Upper lobe of right lung (tissue), 1 donor: ENCODE measurements around the gene ADAMTS18. TPM values are rescaled to one million over a fixed set of nuclear protein-coding genes. Genes with fewer than 3 reads are reported as not detected.

Experiments
- ATAC-seq: fragments of 200-7000 bp; cut with Tn5 transposase; one replicate; pipeline ENCODE4 v1.9.1; 2020; ENCODE audit warnings: mild to moderate bottlenecking, moderate library complexity
- DNase-seq: peaks from one replicate; pipeline ENCODE4 v3.0.0-alpha.2; 2020
- H3K27ac ChIP-seq: fragments of 200-600 bp; one replicate; pipeline ENCODE4 v1.8.0; 2022
- H3K27me3 ChIP-seq: fragments of 200-600 bp; one replicate; pipeline ENCODE4 v1.8.0; 2022; ENCODE audit warnings: mild to moderate bottlenecking
- H3K36me3 ChIP-seq: fragments of 200-600 bp; one replicate; pipeline ENCODE4 v1.8.0; 2022
- H3K4me1 ChIP-seq: fragments of 200-600 bp; one replicate; pipeline ENCODE4 v1.8.0; 2022
- H3K4me3 ChIP-seq: fragments of 200-600 bp; one replicate; pipeline ENCODE4 v1.8.0; 2022; ENCODE audit warnings: mild to moderate bottlenecking
- H3K9me3 ChIP-seq: fragments of 200-600 bp; one replicate; pipeline ENCODE4 v1.8.0; 2022
- intact Hi-C: fragments of 100-400 bp; cut with DNase I; formaldehyde crosslinking; loops from one replicate; pipeline ENCODE4 v1.11.0; 2022
- total RNA-seq: library from RNA; stranded (reverse); fragmentation: NEBNext Ultra II Directional; extraction: Animal tissue kit (Norgen Biotek cat#: 25700); gene quantifications from one replicate; pipeline ENCODE4 v1.2.1, GENCODE V29; 2021
- TF ChIP-seq, protein P1 (sequence below): fragments of 200-600 bp; IDR thresholded peaks from one replicate; pipeline ENCODE4 v1.8.0; 2022; ENCODE audit warnings: antibody characterized with exemption
- donor health status: DM: no; HTN: yes; CAD: no; lungs with severe emphysema.

The ADAMTS18 gene
- total RNA-seq, 1 donor from 2014 or later = 0.46 TPM

DNA sequence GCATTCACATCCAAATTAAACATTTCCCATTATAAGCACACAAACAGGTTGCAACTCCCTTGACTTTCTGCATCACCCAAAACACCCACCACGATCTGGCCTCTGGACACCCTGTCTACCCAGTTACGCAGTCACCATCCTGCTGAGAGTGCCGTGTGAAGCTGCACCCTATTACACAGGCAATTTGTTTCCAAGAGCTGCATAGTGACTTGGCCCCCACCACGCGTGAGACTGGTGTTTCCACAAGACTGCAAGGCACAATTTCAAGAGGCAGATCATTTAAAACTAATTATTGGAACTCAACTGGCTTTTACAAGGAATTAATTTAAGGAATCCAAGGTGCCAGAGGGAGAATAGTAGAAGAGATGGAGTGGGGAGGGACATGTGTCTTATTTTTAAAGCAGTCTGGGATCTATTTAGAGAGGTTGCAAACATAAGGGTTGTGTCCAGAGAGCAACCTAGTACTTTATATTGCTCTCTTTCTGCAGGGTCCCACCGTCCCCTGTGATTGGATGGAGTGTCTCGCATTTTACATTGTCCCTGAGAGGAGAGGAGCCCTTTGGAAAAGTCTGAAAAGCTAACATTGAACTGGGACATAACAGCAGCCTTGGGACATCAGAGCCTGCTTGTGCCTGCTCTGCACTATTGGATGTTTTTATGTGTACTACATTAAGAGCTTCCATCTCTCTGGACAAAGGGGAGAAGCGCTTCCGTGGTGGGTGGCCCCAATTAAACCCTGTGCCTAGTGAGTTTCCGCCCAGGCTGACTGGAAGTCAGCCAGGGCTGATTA, 8.7 kb upstream of the ADAMTS18 start:
- Histone ChIP-seq H3K4me1 (no peaks in the 10 kb centered on the region), H3K27me3 (no peaks in the 10 kb centered on the region), H3K27ac (no peak overlapping the region), H3K9me3 (no peaks in the 10 kb centered on the region), H3K36me3 (no peaks in the 10 kb centered on the region), H3K4me3 (no peak overlapping the region)
- DNase-seq (no peak), ATAC-seq (no peak)
- intact Hi-C loops = no loop called here
- TF ChIP-seq, protein P1, sequence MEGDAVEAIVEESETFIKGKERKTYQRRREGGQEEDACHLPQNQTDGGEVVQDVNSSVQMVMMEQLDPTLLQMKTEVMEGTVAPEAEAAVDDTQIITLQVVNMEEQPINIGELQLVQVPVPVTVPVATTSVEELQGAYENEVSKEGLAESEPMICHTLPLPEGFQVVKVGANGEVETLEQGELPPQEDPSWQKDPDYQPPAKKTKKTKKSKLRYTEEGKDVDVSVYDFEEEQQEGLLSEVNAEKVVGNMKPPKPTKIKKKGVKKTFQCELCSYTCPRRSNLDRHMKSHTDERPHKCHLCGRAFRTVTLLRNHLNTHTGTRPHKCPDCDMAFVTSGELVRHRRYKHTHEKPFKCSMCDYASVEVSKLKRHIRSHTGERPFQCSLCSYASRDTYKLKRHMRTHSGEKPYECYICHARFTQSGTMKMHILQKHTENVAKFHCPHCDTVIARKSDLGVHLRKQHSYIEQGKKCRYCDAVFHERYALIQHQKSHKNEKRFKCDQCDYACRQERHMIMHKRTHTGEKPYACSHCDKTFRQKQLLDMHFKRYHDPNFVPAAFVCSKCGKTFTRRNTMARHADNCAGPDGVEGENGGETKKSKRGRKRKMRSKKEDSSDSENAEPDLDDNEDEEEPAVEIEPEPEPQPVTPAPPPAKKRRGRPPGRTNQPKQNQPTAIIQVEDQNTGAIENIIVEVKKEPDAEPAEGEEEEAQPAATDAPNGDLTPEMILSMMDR = no peak

DNA sequence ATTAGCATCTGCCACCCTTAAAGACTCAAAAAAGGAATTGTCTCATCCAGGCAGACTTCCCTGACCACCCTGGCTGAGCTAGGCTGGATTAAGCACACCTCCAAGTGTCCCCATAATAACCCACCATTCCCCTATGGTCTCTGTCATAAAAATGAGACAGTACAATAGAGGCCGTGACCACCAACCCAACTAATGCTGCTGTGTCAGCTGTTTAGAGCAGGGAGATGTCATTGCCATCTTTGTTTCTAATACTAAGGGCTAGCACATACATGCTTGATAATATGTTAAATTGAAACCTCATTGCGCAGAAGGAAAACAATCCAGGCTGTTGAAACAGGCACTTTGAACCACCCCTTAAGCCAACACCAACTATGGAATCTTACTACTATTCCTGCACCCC, 7.2 kb upstream of the ADAMTS18 start:
- Histone ChIP-seq H3K4me1 (no peaks in the 10 kb centered on the region), H3K4me3 (no peak overlapping the region), H3K27me3 (no peaks in the 10 kb centered on the region), H3K36me3 (no peaks in the 10 kb centered on the region), H3K27ac (no peak overlapping the region), H3K9me3 (no peaks in the 10 kb centered on the region)
- intact Hi-C loops = no loop called here
- no peak for ATAC-seq
- TF ChIP-seq, protein P1 = no peak
- no peak for DNase-seq

DNA sequence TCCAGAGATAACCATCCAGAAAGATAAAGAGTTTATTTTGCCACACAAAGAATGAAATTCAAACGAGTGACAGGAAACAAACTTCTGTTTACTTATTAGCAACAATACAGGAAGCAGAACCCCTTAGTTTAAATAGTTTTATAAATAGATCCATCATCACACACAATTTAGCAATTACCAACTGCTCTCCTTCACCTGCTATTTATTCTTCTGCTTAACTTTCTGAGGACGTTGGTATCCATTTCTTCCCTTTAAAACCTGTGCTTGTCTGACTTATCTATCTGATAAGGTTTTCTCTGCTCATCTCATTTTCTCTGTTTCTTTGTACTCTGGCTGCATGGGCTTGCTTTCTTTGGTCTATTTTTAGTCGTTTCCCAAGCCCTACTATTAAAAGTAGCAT, 4.3 kb upstream of the ADAMTS18 start:
- no peak for ATAC-seq
- Histone ChIP-seq H3K27ac (no peak overlapping the region), H3K4me3 (no peak overlapping the region), H3K4me1 (no peaks in the 10 kb centered on the region), H3K36me3 (no peaks in the 10 kb centered on the region), H3K27me3 (peaks cover 22% of the 10 kb centered on the region), H3K9me3 (no peaks in the 10 kb centered on the region)
- intact Hi-C loops = no loop called here
- no peak for DNase-seq
- TF ChIP-seq, protein P1 = no peak

DNA sequence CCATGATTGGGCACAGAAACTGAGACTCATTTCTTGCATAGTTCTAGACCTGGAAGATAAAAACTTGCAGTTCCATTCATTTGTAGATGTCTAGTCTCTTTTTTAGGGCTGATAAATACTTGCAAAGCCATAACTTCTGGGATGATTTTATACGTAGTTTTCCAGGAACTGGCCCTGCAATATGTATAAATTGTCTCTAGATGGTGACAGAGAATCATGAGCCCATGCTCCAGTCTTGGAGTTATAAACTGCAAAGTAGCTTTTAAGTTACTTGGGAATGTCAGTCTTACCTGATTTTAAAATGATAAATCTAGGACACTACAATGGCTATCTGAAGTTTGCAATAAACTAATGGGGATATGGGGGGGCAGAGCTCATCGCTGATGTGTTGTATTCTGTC, 3.0 kb upstream of the ADAMTS18 start:
- Histone ChIP-seq H3K4me1 (no peaks in the 10 kb centered on the region), H3K9me3 (no peaks in the 10 kb centered on the region), H3K27ac (no peak overlapping the region), H3K36me3 (no peaks in the 10 kb centered on the region), H3K27me3 (peaks cover 35% of the 10 kb centered on the region), H3K4me3 (no peak overlapping the region)
- TF ChIP-seq, protein P1 = no peak
- intact Hi-C loops = no loop called here
- DNase-seq (no peak), ATAC-seq (no peak)

DNA sequence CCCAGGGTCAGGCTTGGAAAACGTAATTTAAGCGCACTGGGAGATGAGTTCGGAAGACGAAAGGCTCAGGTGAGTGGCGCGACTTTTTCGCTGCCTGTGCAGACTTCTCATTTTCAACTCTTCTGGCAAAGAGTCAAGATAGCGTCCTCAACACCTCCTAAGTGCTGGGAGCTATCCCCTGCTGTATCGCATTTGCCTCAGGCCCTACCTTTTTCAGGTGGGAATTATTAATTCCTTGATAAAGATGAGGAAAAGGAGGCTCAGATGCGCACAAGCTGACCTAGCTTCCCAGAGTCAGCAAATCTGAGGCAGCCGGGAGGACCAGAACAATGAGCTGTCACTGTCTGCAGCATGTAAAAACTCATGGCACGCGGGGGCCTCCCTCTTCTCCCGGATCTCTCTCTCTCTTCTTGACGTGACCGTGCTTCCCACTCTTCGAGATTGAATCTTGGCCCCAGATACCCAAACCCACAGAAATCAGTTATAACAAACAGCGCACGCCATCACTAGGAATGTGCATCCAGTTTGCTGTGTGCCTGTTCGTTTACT, 512 bp upstream of the ADAMTS18 start:
- Histone ChIP-seq H3K9me3 (no peaks in the 10 kb centered on the region), H3K4me1 (no peaks in the 10 kb centered on the region), H3K4me3 (no peak overlapping the region), H3K36me3 (no peaks in the 10 kb centered on the region), H3K27me3 (peaks cover 53% of the 10 kb centered on the region), H3K27ac (no peak overlapping the region)
- intact Hi-C loops = no loop called here
- no peak for DNase-seq
- TF ChIP-seq, protein P1 = no peak
- no peak for ATAC-seq
